ENCODE measurements around the gene BABAM1.
A peak's percentile ranks its signal among the peaks of the same experiment; 100 is the strongest.

Gene BABAM1

DNA sequence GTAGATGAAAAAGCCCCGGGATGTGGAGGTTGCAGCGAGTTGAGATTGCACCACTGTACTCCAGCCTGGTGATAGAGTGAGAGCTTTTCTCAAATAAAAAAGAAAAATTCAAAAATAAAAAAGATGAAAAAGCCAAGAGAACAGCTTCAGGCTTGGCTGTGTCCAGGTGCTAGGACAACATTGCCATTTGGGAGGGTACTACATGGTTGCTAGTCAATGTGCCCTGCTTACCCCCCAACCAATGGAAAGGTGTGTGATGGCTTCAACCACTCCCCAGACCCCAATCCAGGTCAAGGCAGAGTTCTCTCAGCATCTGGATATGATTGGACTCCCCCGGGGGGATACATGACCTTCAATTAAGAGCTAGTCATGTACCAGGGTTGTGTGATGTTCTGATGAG, 12.2 kb downstream of the BABAM1 start:
- H3K4me2 ChIP-seq (ENCODE audit: low read length) = 0 out of 2 replicates have a peak overlapping the region, but pooled peaks have one; percentile 32
- no peaks in the 10 kb centered on the region for H3K9me2 ChIP-seq (replicated peaks; ENCODE audit: control insufficient read depth, low read length)
- TF ChIP-seq EZH2phosphoT487 (IDR thresholded peaks at IDR 0.05; ENCODE audit: borderline replicate concordance, low read length) = no peak
- TF ChIP-seq, protein P1, sequence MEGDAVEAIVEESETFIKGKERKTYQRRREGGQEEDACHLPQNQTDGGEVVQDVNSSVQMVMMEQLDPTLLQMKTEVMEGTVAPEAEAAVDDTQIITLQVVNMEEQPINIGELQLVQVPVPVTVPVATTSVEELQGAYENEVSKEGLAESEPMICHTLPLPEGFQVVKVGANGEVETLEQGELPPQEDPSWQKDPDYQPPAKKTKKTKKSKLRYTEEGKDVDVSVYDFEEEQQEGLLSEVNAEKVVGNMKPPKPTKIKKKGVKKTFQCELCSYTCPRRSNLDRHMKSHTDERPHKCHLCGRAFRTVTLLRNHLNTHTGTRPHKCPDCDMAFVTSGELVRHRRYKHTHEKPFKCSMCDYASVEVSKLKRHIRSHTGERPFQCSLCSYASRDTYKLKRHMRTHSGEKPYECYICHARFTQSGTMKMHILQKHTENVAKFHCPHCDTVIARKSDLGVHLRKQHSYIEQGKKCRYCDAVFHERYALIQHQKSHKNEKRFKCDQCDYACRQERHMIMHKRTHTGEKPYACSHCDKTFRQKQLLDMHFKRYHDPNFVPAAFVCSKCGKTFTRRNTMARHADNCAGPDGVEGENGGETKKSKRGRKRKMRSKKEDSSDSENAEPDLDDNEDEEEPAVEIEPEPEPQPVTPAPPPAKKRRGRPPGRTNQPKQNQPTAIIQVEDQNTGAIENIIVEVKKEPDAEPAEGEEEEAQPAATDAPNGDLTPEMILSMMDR (IDR thresholded peaks at IDR 0.05; ENCODE audit: low read depth, low read length, poor library complexity, severe bottlenecking) = no peak
- H3K36me3 ChIP-seq (ENCODE audit: control insufficient read depth, low read length) = peaks cover 65% of the 10 kb centered on the region
- peak overlapping the region; percentile 92 for H3K27ac ChIP-seq (ENCODE audit: low read depth, low read length)
- H3K79me2 ChIP-seq (ENCODE audit: control insufficient read depth, low read length) = peaks cover 33% of the 10 kb centered on the region
- H4K20me1 ChIP-seq (ENCODE audit: control insufficient read depth, insufficient read depth, low read depth, low read length) = peaks cover 13% of the 10 kb centered on the region; the same call in 1 of the 2 replicates
- peaks cover 38% of the 10 kb centered on the region for H3K4me1 ChIP-seq (ENCODE audit: control insufficient read depth, low read length)
- H3F3A ChIP-seq (ENCODE audit: control insufficient read depth, insufficient read depth) = peaks cover 20% of the 10 kb centered on the region
- no peaks in the 10 kb centered on the region for H3K27me3 ChIP-seq (ENCODE audit: control insufficient read depth, low read length)
- no peak overlapping the region for H3K4me3 ChIP-seq (ENCODE audit: low read length)
- no peaks in the 10 kb centered on the region for H3K9me3 ChIP-seq (ENCODE audit: control insufficient read depth, insufficient read depth, low read length)

GRCh38 chr19:17281391-17282304, 14.4 kb downstream of the BABAM1 start, which contains the start of gene ANKLE1:
TSS of gene ANKLE1 (plus strand) at chr19:17281901. CDS start at chr19:17281921, 20 bp downstream.
- peaks cover 23% of the 10 kb centered on the region for H3F3A ChIP-seq (ENCODE audit: control insufficient read depth, insufficient read depth)
- no peaks in the 10 kb centered on the region for H3K9me3 ChIP-seq (ENCODE audit: control insufficient read depth, insufficient read depth, low read length)
- H3K4me2 ChIP-seq (ENCODE audit: low read length) = peak within 1 kb of the TSS; percentile 80
- TF ChIP-seq, protein P1 (IDR thresholded peaks at IDR 0.05; ENCODE audit: low read depth, low read length, poor library complexity, severe bottlenecking) = no peak
- no peak for TF ChIP-seq EZH2phosphoT487 (IDR thresholded peaks at IDR 0.05; ENCODE audit: borderline replicate concordance, low read length)
- H3K27ac ChIP-seq (ENCODE audit: low read depth, low read length) = peak within 1 kb of the TSS; percentile 92
- peaks cover 38% of the 10 kb centered on the region for H3K4me1 ChIP-seq (ENCODE audit: control insufficient read depth, low read length)
- H4K20me1 ChIP-seq (ENCODE audit: control insufficient read depth, insufficient read depth, low read depth, low read length) = peaks cover 13% of the 10 kb centered on the region; the same call in 1 of the 2 replicates
- peaks cover 33% of the 10 kb centered on the region for H3K79me2 ChIP-seq (ENCODE audit: control insufficient read depth, low read length)
- no peaks in the 10 kb centered on the region for H3K9me2 ChIP-seq (replicated peaks; ENCODE audit: control insufficient read depth, low read length)
- H3K4me3 ChIP-seq (ENCODE audit: low read length) = peak within 1 kb of the TSS; percentile 85
- H3K36me3 ChIP-seq (ENCODE audit: control insufficient read depth, low read length) = peaks cover 63% of the 10 kb centered on the region
- no peaks in the 10 kb centered on the region for H3K27me3 ChIP-seq (ENCODE audit: control insufficient read depth, low read length)

DNA sequence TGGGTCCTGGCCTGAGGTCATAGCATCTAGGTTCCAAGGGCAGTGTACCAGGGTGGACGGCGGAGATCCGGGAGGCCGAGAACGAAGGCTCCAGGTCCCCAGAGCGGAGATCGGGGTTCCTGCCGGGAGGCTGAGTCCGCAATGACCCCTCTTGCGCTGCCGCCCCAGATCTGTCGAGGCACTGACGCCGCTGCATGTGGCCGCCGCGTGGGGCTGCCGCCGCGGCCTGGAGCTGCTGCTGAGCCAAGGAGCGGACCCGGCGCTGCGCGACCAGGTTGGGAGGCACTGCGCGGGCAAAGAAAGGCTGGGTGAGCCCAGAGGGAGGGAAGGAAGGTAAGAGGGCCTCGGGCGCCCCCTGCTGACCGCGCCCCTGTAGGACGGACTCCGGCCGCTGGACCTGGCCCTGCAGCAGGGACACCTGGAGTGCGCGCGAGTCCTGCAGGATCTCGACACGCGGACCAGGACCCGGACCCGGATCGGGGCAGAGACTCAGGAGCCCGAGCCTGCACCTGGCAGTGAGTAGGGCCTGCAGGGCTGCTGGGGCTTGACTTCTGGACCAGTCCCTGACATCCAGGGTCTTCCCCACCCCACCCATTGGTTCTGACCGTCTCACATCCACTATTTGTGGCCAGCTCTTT, 15.4 kb downstream of the BABAM1 start:
- peak overlapping the region; percentile 85 for H3K4me3 ChIP-seq (ENCODE audit: low read length)

More for the DNA sequence above, 15.4 kb downstream of the BABAM1 start:
- H3K36me3 ChIP-seq (ENCODE audit: control insufficient read depth, low read length) = peaks cover 60% of the 10 kb centered on the region
- peaks cover 38% of the 10 kb centered on the region for H3K4me1 ChIP-seq (ENCODE audit: control insufficient read depth, low read length)
- H3K27ac ChIP-seq (ENCODE audit: low read depth, low read length) = peak overlapping the region; percentile 92
- peak overlapping the region; percentile 80 for H3K4me2 ChIP-seq (ENCODE audit: low read length)
- peaks cover 33% of the 10 kb centered on the region for H3K79me2 ChIP-seq (ENCODE audit: control insufficient read depth, low read length)
- H3K9me2 ChIP-seq (replicated peaks; ENCODE audit: control insufficient read depth, low read length) = no peaks in the 10 kb centered on the region
- no peak for TF ChIP-seq EZH2phosphoT487 (IDR thresholded peaks at IDR 0.05; ENCODE audit: borderline replicate concordance, low read length)
- TF ChIP-seq, protein P1 (IDR thresholded peaks at IDR 0.05; ENCODE audit: low read depth, low read length, poor library complexity, severe bottlenecking) = peak; percentile 92
- peaks cover 24% of the 10 kb centered on the region for H3F3A ChIP-seq (ENCODE audit: control insufficient read depth, insufficient read depth)
- H4K20me1 ChIP-seq (ENCODE audit: control insufficient read depth, insufficient read depth, low read depth, low read length) = peaks cover 13% of the 10 kb centered on the region; the same call in 1 of the 2 replicates
- no peaks in the 10 kb centered on the region for H3K9me3 ChIP-seq (ENCODE audit: control insufficient read depth, insufficient read depth, low read length)
- no peaks in the 10 kb centered on the region for H3K27me3 ChIP-seq (ENCODE audit: control insufficient read depth, low read length)

Measured in DOHH2 (cell line).